Measurements from ENCODE around the gene ACSF2.
"Not testable (repeated sequence)": the region's sequence is repeated elsewhere in the genome, so short reads cannot be mapped to it uniquely, and the experiment has no call there.

ACSF2 gene

GRCh38 chr17:50412188-50412732, 13.8 kb upstream of the ACSF2 start:
- no peak for DNase-seq

- DNase-seq: no peak
These were observed 11.2 kb upstream of the ACSF2 start for GRCh38 chr17:50414808-50415207.

- not testable (repeated sequence) for DNase-seq
These were observed 6.4 kb upstream of the ACSF2 start for GRCh38 chr17:50419577-50419976.

GRCh38 chr17:50420419-50421112, 5.5 kb upstream of the ACSF2 start:
- no peak for DNase-seq

GRCh38 chr17:50421308-50422051, 4.5 kb upstream of the ACSF2 start:
- DNase-seq: no peak

GRCh38 chr17:50422738-50423137, 3.3 kb upstream of the ACSF2 start:
- no peak for DNase-seq

GRCh38 chr17:50423553-50424159, 2.4 kb upstream of the ACSF2 start:
- no peak for DNase-seq

- DNase-seq: no peak
These were observed 1.6 kb upstream of the ACSF2 start for GRCh38 chr17:50424246-50424995.

- DNase-seq: no peak
These were observed 879 bp upstream of the ACSF2 start for GRCh38 chr17:50424996-50425681.

- DNase-seq: no peak
These were observed 409 bp downstream of the ACSF2 start for GRCh38 chr17:50426472-50426782.

GRCh38 chr17:50426814-50427787, 1.1 kb downstream of the ACSF2 start:
- DNase-seq: peak; percentile 3 to 9

- DNase-seq: not testable (repeated sequence)
These were observed 2.1 kb downstream of the ACSF2 start for GRCh38 chr17:50428126-50428525.

- DNase-seq: no peak
These were observed 2.9 kb downstream of the ACSF2 start for GRCh38 chr17:50428831-50429424.

GRCh38 chr17:50429793-50430192, 3.8 kb downstream of the ACSF2 start:
- no peak for DNase-seq

- DNase-seq: no peak
These were observed 5.0 kb downstream of the ACSF2 start for GRCh38 chr17:50430821-50431618.

GRCh38 chr17:50432125-50432762, 6.2 kb downstream of the ACSF2 start:
- DNase-seq: no peak

- no peak for DNase-seq
These were observed 11.4 kb downstream of the ACSF2 start for GRCh38 chr17:50437409-50437808.

GRCh38 chr17:50439008-50439407, 13.0 kb downstream of the ACSF2 start:
- no peak for DNase-seq

- no peak for DNase-seq
These were observed 14.3 kb downstream of the ACSF2 start for GRCh38 chr17:50440172-50440837.

All from activated CD4-positive, alpha-beta T cell treated with anti-CD3 and anti-CD28 coated beads for 4 hours (primary cell).